Endothelial cell of umbilical vein (primary cell): Measurements from ENCODE around the gene EPB42.

Source experiments
- EZH2 ChIP-seq: IDR thresholded peaks from 2 replicates; pipeline ENCODE4 v1.6.1; 2012; ENCODE audit warnings: borderline replicate concordance, low read depth, mild to moderate bottlenecking, moderate library complexity, low read length, inconsistent platforms; ENCODE audit not compliant: severe bottlenecking
- JUN ChIP-seq: IDR thresholded peaks from 2 replicates; pipeline ENCODE4 v1.6.1; 2011; ENCODE audit warnings: borderline replicate concordance, low read depth; ENCODE audit not compliant: insufficient read length, insufficient read depth
- POLR2A ChIP-seq: IDR thresholded peaks from 2 replicates; pipeline ENCODE4 v1.6.1; 2012; ENCODE audit warnings: low read depth, mild to moderate bottlenecking, control low read depth, low read length
- POLR2AphosphoS5 ChIP-seq: IDR thresholded peaks from 2 replicates; pipeline ENCODE4 v1.6.1; 2012; ENCODE audit warnings: low read depth, mild to moderate bottlenecking, control low read depth, low read length, moderate library complexity; ENCODE audit not compliant: insufficient read depth
- TF ChIP-seq, protein P1 (sequence below), 2 donors: IDR thresholded peaks; 1 replicate in 1 of 2; 2 replicates in 1 of 2; pipeline ENCODE4 v1.5.1; 2011; ENCODE audit warnings: low read length in 2 of 2, mild to moderate bottlenecking in 2 of 2, moderate library complexity in 2 of 2, control low read depth in 1 of 2, inconsistent platforms in 1 of 2, low read depth in 1 of 2; ENCODE audit not compliant: insufficient read depth in 1 of 2; ENCODE audit errors: extremely low read depth in 1 of 2
- TF ChIP-seq, protein P2 (sequence below): IDR thresholded peaks from 2 replicates; pipeline ENCODE4 v1.6.1; 2011; ENCODE audit not compliant: insufficient read depth, insufficient read length

GRCh38 chr15:43189296-43189695 is 31.5 kb downstream of the EPB42 start:
- TF ChIP-seq, protein P1, sequence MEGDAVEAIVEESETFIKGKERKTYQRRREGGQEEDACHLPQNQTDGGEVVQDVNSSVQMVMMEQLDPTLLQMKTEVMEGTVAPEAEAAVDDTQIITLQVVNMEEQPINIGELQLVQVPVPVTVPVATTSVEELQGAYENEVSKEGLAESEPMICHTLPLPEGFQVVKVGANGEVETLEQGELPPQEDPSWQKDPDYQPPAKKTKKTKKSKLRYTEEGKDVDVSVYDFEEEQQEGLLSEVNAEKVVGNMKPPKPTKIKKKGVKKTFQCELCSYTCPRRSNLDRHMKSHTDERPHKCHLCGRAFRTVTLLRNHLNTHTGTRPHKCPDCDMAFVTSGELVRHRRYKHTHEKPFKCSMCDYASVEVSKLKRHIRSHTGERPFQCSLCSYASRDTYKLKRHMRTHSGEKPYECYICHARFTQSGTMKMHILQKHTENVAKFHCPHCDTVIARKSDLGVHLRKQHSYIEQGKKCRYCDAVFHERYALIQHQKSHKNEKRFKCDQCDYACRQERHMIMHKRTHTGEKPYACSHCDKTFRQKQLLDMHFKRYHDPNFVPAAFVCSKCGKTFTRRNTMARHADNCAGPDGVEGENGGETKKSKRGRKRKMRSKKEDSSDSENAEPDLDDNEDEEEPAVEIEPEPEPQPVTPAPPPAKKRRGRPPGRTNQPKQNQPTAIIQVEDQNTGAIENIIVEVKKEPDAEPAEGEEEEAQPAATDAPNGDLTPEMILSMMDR (IDR thresholded peaks at IDR 0.05; ENCODE audit: extremely low read depth in 1 of 2, insufficient read depth in 1 of 2, low read depth in 1 of 2, low read length in 2 of 2): no peak
- TF ChIP-seq EZH2 (no peak), JUN (no peak), POLR2AphosphoS5 (no peak), POLR2A (no peak)
- TF ChIP-seq, protein P2, sequence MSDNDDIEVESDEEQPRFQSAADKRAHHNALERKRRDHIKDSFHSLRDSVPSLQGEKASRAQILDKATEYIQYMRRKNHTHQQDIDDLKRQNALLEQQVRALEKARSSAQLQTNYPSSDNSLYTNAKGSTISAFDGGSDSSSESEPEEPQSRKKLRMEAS: no peak
